ENCODE results near the gene NOTCH2NLA. TPM values are rescaled to one million over a fixed set of nuclear protein-coding genes. Genes with fewer than 3 reads are reported as not detected.
"Not testable (repeated sequence)": the region's sequence is repeated elsewhere in the genome, so short reads cannot be mapped to it uniquely, and the experiment has no call there.

NOTCH2NLA gene
- total and polyA plus RNA-seq, 10 of the 15 experiments (the other 5 are each of a cell fraction or from before 2014, with no cell fraction given) = 0.71 to 6.4 (median 1.8) TPM

GRCh38 chr1:146270129-146270528, 41.3 kb upstream of the NOTCH2NLA start:
- H2AFZ ChIP-seq (ENCODE audit: control insufficient read depth, low read depth, low read length); H4K20me1 ChIP-seq (ENCODE audit: control insufficient read depth, insufficient read depth); POLR2A ChIA-PET; H3K4me3 ChIP-seq; H3K4me2 ChIP-seq (ENCODE audit: control insufficient read depth, insufficient read depth); BruUV-seq (replicated peaks); H3K27ac ChIP-seq (ENCODE audit: control insufficient read depth, insufficient read depth); SMC1A ChIA-PET (ENCODE audit: uncharacterized antibody, unreplicated experiment); H3K27me3 ChIP-seq (replicated peaks in 1 of 2; ENCODE audit: control insufficient read depth in 2 of 2, insufficient read depth in 2 of 2, low read length in 1 of 2); intact Hi-C loops (cut with micrococcal nuclease; ENCODE audit: unreplicated experiment); RAD21 ChIA-PET (ENCODE audit: unreplicated experiment); FAIRE-seq; H3K79me2 ChIP-seq (ENCODE audit: control insufficient read depth, insufficient read depth, low read length); DNase-seq (ENCODE audit: low read depth, low spot score); in situ Hi-C loops (cut with MboI); CTCF ChIA-PET; H3K9me3 ChIP-seq (replicated peaks; ENCODE audit: control insufficient read depth, insufficient read depth, low read length); H3K36me3 ChIP-seq (ENCODE audit: control insufficient read depth in 2 of 2, insufficient read depth in 2 of 2, low read length in 1 of 2); H3K9ac ChIP-seq (ENCODE audit: control insufficient read depth, insufficient read depth, low read length); H3K4me1 ChIP-seq (ENCODE audit: control insufficient read depth, insufficient read depth, low read length): not testable (repeated sequence)
- peak; percentile 25; the same call in 1 of the 3 replicates for ATAC-seq
- no CpG with 5 or more reads among the region's 9 CpGs for WGBS (ENCODE audit: insufficient coverage, insufficient replicate concordance, low lambda C conversion rate, missing lambda C conversion rate)

- H3K4me3 ChIP-seq; H3K9me3 ChIP-seq (replicated peaks; ENCODE audit: control insufficient read depth, insufficient read depth, low read length); H3K36me3 ChIP-seq (ENCODE audit: control insufficient read depth in 2 of 2, insufficient read depth in 2 of 2, low read length in 1 of 2); DNase-seq (ENCODE audit: low read depth, low spot score); POLR2A ChIA-PET; H3K27ac ChIP-seq (ENCODE audit: control insufficient read depth, insufficient read depth); ATAC-seq; H3K9ac ChIP-seq (ENCODE audit: control insufficient read depth, insufficient read depth, low read length); intact Hi-C loops (cut with micrococcal nuclease; ENCODE audit: unreplicated experiment); H4K20me1 ChIP-seq (ENCODE audit: control insufficient read depth, insufficient read depth); BruUV-seq (replicated peaks); H3K27me3 ChIP-seq (replicated peaks in 1 of 2; ENCODE audit: control insufficient read depth in 2 of 2, insufficient read depth in 2 of 2, low read length in 1 of 2); FAIRE-seq; H3K79me2 ChIP-seq (ENCODE audit: control insufficient read depth, insufficient read depth, low read length); in situ Hi-C loops (cut with MboI); H3K4me2 ChIP-seq (ENCODE audit: control insufficient read depth, insufficient read depth); CTCF ChIA-PET; H2AFZ ChIP-seq (ENCODE audit: control insufficient read depth, low read depth, low read length); H3K4me1 ChIP-seq (ENCODE audit: control insufficient read depth, insufficient read depth, low read length); RAD21 ChIA-PET (ENCODE audit: unreplicated experiment); SMC1A ChIA-PET (ENCODE audit: uncharacterized antibody, unreplicated experiment): not testable (repeated sequence)
- WGBS (ENCODE audit: insufficient coverage, insufficient replicate concordance, low lambda C conversion rate, missing lambda C conversion rate) = no CpG with 5 or more reads among the region's 2 CpGs
These were observed 37.4 kb upstream of the NOTCH2NLA start for GRCh38 chr1:146266179-146266748.

GRCh38 chr1:146264761-146265160, 35.9 kb upstream of the NOTCH2NLA start:
- H3K9me3 ChIP-seq (replicated peaks; ENCODE audit: control insufficient read depth, insufficient read depth, low read length); H2AFZ ChIP-seq (ENCODE audit: control insufficient read depth, low read depth, low read length); ATAC-seq; H3K27ac ChIP-seq (ENCODE audit: control insufficient read depth, insufficient read depth); H4K20me1 ChIP-seq (ENCODE audit: control insufficient read depth, insufficient read depth); H3K4me2 ChIP-seq (ENCODE audit: control insufficient read depth, insufficient read depth); POLR2A ChIA-PET; SMC1A ChIA-PET (ENCODE audit: uncharacterized antibody, unreplicated experiment); H3K36me3 ChIP-seq (ENCODE audit: control insufficient read depth in 2 of 2, insufficient read depth in 2 of 2, low read length in 1 of 2); H3K4me1 ChIP-seq (ENCODE audit: control insufficient read depth, insufficient read depth, low read length); FAIRE-seq; H3K79me2 ChIP-seq (ENCODE audit: control insufficient read depth, insufficient read depth, low read length); BruUV-seq (replicated peaks); H3K4me3 ChIP-seq; intact Hi-C loops (cut with micrococcal nuclease; ENCODE audit: unreplicated experiment); RAD21 ChIA-PET (ENCODE audit: unreplicated experiment); in situ Hi-C loops (cut with MboI); CTCF ChIA-PET; H3K9ac ChIP-seq (ENCODE audit: control insufficient read depth, insufficient read depth, low read length); DNase-seq (ENCODE audit: low read depth, low spot score); H3K27me3 ChIP-seq (replicated peaks in 1 of 2; ENCODE audit: control insufficient read depth in 2 of 2, insufficient read depth in 2 of 2, low read length in 1 of 2): not testable (repeated sequence)
- WGBS (ENCODE audit: insufficient coverage, insufficient replicate concordance, low lambda C conversion rate, missing lambda C conversion rate) = no CpG with 5 or more reads among the region's 3 CpGs

GRCh38 chr1:146260006-146260730, 31.3 kb upstream of the NOTCH2NLA start:
- H3K27ac ChIP-seq (ENCODE audit: control insufficient read depth, insufficient read depth); H3K4me3 ChIP-seq; H4K20me1 ChIP-seq (ENCODE audit: control insufficient read depth, insufficient read depth); H3K27me3 ChIP-seq (replicated peaks in 1 of 2; ENCODE audit: control insufficient read depth in 2 of 2, insufficient read depth in 2 of 2, low read length in 1 of 2); BruUV-seq (replicated peaks); H3K4me2 ChIP-seq (ENCODE audit: control insufficient read depth, insufficient read depth); POLR2A ChIA-PET; H3K36me3 ChIP-seq (ENCODE audit: control insufficient read depth in 2 of 2, insufficient read depth in 2 of 2, low read length in 1 of 2); in situ Hi-C loops (cut with MboI); SMC1A ChIA-PET (ENCODE audit: uncharacterized antibody, unreplicated experiment); H3K9ac ChIP-seq (ENCODE audit: control insufficient read depth, insufficient read depth, low read length); H2AFZ ChIP-seq (ENCODE audit: control insufficient read depth, low read depth, low read length); FAIRE-seq; CTCF ChIA-PET; H3K9me3 ChIP-seq (replicated peaks; ENCODE audit: control insufficient read depth, insufficient read depth, low read length); RAD21 ChIA-PET (ENCODE audit: unreplicated experiment); H3K79me2 ChIP-seq (ENCODE audit: control insufficient read depth, insufficient read depth, low read length); DNase-seq (ENCODE audit: low read depth, low spot score); intact Hi-C loops (cut with micrococcal nuclease; ENCODE audit: unreplicated experiment); H3K4me1 ChIP-seq (ENCODE audit: control insufficient read depth, insufficient read depth, low read length): not testable (repeated sequence)
- no CpG with 5 or more reads among the region's 8 CpGs for WGBS (ENCODE audit: insufficient coverage, insufficient replicate concordance, low lambda C conversion rate, missing lambda C conversion rate)
- ATAC-seq = peak; percentile 48; the same call in 2 of the 3 replicates

Data from GM12878 (cell line).